ENCODE data around the gene MEIS2.
A peak's percentile ranks its signal among the peaks of the same experiment; 100 is the strongest.

DNA sequence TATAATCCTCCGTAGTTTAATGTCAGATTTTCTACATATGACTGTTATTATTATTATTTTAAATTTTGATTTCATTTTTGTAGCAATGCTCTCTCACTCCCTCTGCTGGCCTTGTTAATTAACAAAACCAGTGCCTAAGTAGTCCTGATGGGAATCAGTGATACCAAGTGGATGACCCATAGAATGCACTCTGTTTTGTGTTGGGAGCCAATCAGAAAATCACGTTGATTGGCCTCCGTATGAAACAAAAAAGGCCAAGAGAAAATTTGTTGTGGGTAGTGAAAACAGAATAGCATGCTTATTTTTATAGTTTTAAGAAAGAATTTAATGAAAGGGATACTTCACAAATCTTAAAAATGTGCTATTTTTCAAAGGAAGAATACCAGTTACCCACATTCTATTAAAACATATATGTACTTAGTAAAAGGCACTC, 34.4 kb upstream of the MEIS2 start:
- TF ChIP-seq POLR2AphosphoS5 (IDR thresholded peaks at IDR 0.05; ENCODE audit: low read depth) = no peak
- TF ChIP-seq, protein P1, sequence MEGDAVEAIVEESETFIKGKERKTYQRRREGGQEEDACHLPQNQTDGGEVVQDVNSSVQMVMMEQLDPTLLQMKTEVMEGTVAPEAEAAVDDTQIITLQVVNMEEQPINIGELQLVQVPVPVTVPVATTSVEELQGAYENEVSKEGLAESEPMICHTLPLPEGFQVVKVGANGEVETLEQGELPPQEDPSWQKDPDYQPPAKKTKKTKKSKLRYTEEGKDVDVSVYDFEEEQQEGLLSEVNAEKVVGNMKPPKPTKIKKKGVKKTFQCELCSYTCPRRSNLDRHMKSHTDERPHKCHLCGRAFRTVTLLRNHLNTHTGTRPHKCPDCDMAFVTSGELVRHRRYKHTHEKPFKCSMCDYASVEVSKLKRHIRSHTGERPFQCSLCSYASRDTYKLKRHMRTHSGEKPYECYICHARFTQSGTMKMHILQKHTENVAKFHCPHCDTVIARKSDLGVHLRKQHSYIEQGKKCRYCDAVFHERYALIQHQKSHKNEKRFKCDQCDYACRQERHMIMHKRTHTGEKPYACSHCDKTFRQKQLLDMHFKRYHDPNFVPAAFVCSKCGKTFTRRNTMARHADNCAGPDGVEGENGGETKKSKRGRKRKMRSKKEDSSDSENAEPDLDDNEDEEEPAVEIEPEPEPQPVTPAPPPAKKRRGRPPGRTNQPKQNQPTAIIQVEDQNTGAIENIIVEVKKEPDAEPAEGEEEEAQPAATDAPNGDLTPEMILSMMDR (IDR thresholded peaks at IDR 0.05; ENCODE audit: insufficient read depth, low read length) = peak; percentile 15
- TF ChIP-seq, protein P2, sequence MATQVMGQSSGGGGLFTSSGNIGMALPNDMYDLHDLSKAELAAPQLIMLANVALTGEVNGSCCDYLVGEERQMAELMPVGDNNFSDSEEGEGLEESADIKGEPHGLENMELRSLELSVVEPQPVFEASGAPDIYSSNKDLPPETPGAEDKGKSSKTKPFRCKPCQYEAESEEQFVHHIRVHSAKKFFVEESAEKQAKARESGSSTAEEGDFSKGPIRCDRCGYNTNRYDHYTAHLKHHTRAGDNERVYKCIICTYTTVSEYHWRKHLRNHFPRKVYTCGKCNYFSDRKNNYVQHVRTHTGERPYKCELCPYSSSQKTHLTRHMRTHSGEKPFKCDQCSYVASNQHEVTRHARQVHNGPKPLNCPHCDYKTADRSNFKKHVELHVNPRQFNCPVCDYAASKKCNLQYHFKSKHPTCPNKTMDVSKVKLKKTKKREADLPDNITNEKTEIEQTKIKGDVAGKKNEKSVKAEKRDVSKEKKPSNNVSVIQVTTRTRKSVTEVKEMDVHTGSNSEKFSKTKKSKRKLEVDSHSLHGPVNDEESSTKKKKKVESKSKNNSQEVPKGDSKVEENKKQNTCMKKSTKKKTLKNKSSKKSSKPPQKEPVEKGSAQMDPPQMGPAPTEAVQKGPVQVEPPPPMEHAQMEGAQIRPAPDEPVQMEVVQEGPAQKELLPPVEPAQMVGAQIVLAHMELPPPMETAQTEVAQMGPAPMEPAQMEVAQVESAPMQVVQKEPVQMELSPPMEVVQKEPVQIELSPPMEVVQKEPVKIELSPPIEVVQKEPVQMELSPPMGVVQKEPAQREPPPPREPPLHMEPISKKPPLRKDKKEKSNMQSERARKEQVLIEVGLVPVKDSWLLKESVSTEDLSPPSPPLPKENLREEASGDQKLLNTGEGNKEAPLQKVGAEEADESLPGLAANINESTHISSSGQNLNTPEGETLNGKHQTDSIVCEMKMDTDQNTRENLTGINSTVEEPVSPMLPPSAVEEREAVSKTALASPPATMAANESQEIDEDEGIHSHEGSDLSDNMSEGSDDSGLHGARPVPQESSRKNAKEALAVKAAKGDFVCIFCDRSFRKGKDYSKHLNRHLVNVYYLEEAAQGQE (IDR thresholded peaks at IDR 0.05; ENCODE audit: insufficient replicate concordance, low read depth) = no peak
